NCI-H510A treated with DMSO at 0.1 percent for 48 hours (cell line): ENCODE data around the gene COX17.

Experiments
- DNase-seq: peaks from one replicate; lab custom pipeline; 2025; lab: John Stamatoyannopoulos, UW

Gene COX17

GRCh38 chr3:119643528-119643927, 33.7 kb downstream of the COX17 start:
- DNase-seq = no peak

DNA sequence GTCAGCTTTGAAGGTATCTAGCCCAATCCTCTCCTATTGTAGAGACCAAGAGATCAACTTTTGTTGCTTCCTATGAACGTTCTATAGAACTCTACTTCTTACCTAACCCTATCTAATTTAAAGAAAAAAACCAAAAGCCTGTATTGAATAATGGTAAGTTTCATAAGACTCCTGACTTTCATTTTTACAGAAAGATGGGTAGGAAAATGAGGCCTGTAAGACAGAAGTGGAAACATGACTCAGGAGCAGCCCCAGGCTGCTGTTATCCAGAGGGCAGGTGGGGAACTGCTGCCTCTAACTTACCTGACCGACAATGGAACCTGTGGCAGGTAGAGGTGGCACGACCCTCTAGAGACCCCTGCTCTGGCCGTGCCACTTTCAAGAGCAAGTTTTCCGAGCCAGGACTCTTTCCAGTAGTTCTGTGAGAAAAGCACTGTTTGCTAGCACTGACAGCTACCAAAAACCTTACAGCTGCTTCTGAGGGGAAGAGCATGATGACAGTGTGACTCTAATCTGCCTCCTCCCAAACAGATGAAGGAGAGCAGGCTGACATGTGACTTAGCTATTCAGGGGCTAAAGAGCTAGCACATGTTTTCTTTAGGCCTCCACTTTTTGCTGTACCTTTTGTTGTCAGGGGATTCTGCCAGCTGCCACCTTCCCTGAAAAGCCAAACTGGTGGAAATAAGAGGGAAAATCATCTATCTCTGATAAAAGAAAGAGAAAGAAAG, 34.3 kb downstream of the COX17 start:
- no peak for DNase-seq

DNA sequence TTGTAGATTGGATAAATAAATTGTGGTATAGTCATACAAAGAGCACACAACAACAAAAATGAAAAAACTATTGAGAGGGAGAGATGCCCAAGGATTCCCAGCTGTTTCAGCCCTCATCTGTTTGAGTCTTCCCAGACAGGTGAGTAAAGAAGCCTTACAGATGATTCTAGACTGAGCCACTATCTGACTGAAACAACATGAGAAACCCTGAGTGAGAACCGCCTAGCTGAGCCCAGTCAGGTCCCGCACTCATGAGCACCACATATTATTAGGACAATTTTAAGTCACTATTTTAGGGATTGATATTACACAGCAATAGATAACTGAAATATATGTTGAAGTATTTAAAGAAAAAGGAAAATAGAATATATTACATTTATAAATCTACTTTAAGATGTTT, 35.8 kb downstream of the COX17 start:
- DNase-seq = no peak

- no peak for DNase-seq
Measured at GRCh38 chr3:119639494-119640350, 37.5 kb downstream of the COX17 start.

GRCh38 chr3:119637679-119638477, 39.3 kb downstream of the COX17 start:
- no peak for DNase-seq

DNA sequence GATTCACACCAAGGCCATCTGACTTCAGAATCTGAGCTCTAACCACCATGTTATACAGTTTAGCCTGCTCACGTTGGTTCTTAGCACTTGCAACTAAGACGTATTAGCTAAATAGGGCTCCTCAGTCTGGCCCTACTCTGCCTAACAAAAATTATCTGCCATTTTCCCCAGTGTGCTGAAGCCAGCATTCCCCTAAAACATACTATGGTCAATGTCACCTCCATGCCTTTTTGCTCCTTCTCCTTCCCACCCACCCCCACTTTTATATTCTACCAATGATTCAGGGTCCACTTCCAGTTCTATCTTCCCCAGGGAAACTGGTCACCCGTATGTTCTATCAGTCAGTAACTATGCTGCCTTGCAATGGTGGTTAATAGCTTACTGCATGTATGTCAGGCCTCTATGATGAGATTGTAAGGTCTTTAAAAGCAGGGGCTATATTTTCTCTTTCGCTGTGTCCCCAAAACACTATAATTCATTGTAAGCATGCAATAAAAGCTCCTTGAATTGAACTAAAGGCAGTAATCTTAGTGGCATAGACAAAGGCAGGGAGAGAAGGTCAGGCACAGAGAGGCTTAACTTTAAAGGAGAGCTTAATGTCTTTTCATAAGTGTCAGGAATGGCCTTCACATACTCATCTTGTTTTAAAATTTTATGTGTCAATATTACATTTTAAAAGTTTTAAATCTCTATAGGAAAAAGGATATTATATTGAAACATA, 40.2 kb downstream of the COX17 start:
- no peak for DNase-seq

- DNase-seq = no peak
Measured at GRCh38 chr3:119636249-119636648, 41.0 kb downstream of the COX17 start.

- no peak for DNase-seq
Measured at GRCh38 chr3:119635719-119636118, 41.5 kb downstream of the COX17 start.

GRCh38 chr3:119632829-119633228, 44.4 kb downstream of the COX17 start:
- DNase-seq = no peak

DNA sequence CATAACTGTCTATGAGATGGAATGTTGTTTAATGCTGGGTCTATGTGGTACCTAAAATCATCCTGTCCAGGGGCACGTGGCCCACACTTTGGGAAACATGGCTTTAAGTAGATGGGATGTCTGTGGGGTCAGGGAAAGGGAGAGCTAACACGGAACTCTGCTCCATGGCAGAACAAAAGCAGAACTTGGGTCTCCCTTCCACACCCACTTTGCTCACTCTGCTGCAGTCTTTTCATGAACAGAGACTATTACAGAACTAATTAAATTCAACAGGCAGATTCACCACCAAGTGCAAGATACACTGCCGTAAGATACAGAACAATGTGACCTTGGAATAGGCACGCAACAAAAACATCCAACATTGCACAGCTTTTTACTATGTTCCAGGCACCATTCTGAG, 45.0 kb downstream of the COX17 start:
- no peak for DNase-seq

GRCh38 chr3:119631516-119631915, 45.7 kb downstream of the COX17 start:
- no peak for DNase-seq

DNA sequence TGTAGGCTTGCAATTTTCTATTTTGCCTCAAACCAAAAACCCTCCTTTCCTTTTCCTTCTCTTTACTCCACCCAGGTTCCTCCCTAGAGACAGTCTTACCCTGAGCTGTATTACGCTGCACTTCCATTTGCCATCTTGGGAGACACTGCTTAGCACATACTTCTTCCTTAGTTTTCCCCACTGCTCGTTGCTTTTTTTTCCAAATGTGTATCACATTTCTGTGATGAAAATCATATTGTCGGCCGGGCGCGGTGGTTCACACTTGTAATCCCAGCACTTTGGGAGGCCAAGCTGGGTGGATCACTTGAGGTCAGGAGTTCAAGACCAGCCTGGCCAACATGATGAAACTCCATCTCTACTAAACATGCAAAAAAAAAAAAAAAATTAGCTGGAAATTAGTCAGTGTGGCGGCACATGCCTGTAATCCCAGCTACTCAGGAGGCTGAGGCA, 46.3 kb downstream of the COX17 start:
- DNase-seq = no peak

GRCh38 chr3:119630128-119630879, 46.9 kb downstream of the COX17 start:
- no peak for DNase-seq

DNA sequence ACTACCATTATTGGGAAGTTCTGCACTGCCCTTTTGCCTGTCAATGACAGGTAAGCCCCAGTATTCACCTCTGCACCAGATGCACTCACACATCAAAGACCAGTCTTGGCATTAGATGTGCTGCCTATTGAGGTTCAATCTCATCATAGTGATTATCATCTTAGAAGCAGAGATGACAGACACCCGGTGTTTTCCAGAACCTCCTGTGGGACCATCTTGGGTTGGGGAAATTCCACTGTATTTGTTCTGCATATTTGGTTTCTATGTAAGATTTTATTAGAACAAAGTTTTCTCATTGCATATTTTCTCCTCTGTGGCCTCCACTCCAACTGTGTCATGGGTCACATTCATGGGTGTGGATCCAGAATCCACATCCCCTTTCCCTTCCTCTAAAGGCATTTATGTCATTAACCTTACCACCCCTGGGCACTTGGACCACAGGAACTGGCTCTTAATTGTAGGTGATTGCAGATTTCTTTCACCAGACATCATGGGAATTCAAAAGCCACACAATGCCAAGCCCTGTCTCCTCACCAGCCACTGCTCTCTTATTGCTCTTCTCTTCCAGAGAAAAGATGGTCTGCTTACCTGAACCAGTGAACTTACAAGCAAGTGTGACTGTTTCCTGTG, 48.3 kb downstream of the COX17 start:
- DNase-seq = no peak

GRCh38 chr3:119628390-119628789, 48.8 kb downstream of the COX17 start:
- no peak for DNase-seq

- DNase-seq = no peak
Measured at GRCh38 chr3:119627461-119627860, 49.7 kb downstream of the COX17 start.

DNA sequence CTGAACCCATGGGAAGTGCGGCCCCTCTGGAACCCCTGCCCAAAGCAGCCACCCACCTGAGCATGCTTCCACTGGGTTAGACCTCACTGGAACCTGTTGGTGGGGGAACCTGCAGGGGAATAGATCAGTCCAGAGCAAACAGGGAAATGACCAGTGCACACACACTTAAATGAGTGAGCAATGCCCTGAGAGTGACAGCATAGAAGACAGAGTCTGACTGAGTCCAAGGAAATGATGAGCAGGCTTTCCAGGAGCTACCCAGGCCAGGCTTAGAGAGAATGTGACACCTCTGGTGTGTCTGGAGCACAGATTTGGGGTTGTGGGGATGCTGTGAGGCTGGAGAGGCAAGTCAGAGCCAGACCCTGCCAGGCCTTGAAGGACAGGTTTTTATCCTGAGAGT, 51.0 kb downstream of the COX17 start:
- DNase-seq = no peak

DNA sequence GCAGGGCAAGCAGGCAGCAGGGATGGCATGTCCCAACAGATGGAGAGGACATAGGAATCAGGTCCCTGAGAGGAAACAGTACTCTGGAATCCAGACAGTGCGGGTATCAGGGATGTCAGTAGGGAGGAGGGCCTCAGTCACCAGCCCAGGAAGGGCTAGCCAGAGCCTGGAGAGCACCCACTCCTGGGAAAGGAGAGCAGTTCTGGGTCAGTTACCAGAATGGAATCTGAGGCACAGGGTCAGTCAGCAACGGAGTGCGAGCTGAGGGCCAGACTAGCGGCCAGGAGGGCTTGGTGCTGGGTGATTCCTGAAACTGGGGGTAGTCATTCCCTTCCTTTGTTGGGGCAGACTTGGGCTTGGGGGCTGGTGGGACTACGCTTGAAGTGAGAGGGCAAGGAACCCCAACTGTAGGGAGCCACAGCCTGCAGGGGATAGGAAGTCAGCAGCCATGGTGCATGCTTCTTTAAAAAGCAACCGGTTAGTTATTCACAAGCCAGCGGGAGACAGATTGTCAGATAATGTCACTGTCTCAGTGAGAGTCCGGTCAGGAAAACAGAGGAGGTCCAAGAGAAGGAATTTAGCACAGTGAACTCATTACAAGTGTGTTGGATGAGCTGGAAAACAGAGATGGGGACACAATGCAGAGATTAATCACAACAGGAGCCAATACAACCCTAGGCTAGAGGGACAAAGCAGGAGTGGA, 51.6 kb downstream of the COX17 start:
- DNase-seq = no peak

- DNase-seq = no peak
Measured at GRCh38 chr3:119624002-119624720, 53.0 kb downstream of the COX17 start.
